GM12878 (cell line): ENCODE measurements around the gene ZNFX1. TPM values are rescaled to one million over a fixed set of nuclear protein-coding genes. Genes with fewer than 3 reads are reported as not detected.

Experiments
- ATAC-seq: fragments of 200-7000 bp; cut with Tn5 transposase; 3 replicates; pipeline ENCODE4 v1.9.1; 2020; ENCODE audit warnings: mild to moderate bottlenecking, moderate library complexity
- BruUV-seq: library from RNA; stranded (reverse); fragments of 400-500 nt; replicated peaks from 2 replicates; lab custom pipeline; 2021; lab: Mats Ljungman, UMichigan
- CTCF ChIA-PET: fragments of 300-600 bp; sonication (Branson Sonifier 250); formaldehyde crosslinking; extraction: SDS; loops from one replicate; lab custom pipeline; 2021; ENCODE audit warnings: inconsistent platforms; lab: Yijun Ruan, JAX
- POLR2A ChIA-PET: fragments of 350-600 bp; formaldehyde crosslinking; extraction: SDS; loops from one replicate; lab custom pipeline; 2021; ENCODE audit warnings: inconsistent platforms; lab: Charles Lee
- RAD21 ChIA-PET: fragments of 300-600 bp; sonication (Branson Sonifier 250); formaldehyde crosslinking; loops from one replicate; lab custom pipeline; 2023; ENCODE audit warnings: antibody characterized with exemption; ENCODE audit not compliant: unreplicated experiment; lab: Charles Lee
- SMC1A ChIA-PET: fragments of 300-600 bp; sonication (Branson Sonifier 250); formaldehyde crosslinking; loops from one replicate; lab custom pipeline; 2023; ENCODE audit not compliant: unreplicated experiment, uncharacterized antibody; lab: Charles Lee
- DNase-seq: peaks from one replicate; pipeline ENCODE4 v3.0.0-alpha.2; 2011; ENCODE audit warnings: low read depth, low spot score
- FAIRE-seq: peaks from 3 replicates; lab custom pipeline; 2011; peaks lifted over from hg19 to GRCh38; lab: Jason Lieb, UNC
- H2AFZ ChIP-seq: 2 replicates; pipeline ENCODE4 v1.6.0; 2011; ENCODE audit warnings: low read depth, low read length, control low read depth; ENCODE audit not compliant: control insufficient read depth
- H3K27ac ChIP-seq: 2 replicates; pipeline ENCODE4 v1.5.1; 2011; ENCODE audit warnings: control low read depth; ENCODE audit not compliant: control insufficient read depth, insufficient read depth
- H3K27me3 ChIP-seq, 2 experiments: replicated peaks in 1 of 2; 2 replicates each; pipeline versions ENCODE4 v1.6.0 to v1.6.1; 2011; ENCODE audit warnings: low read length in 1 of 2; ENCODE audit not compliant: control insufficient read depth in 2 of 2, insufficient read depth in 2 of 2
- H3K36me3 ChIP-seq, 2 experiments: 2 replicates each; pipeline ENCODE4 v1.5.1; 2011; ENCODE audit warnings: low read length in 1 of 2; ENCODE audit not compliant: control insufficient read depth in 2 of 2, insufficient read depth in 2 of 2
- H3K4me1 ChIP-seq: 2 replicates; pipeline ENCODE4 v1.6.1; 2011; ENCODE audit warnings: mild to moderate bottlenecking, low read length, moderate library complexity, mixed read lengths; ENCODE audit not compliant: control insufficient read depth, insufficient read depth
- H3K4me2 ChIP-seq: 2 replicates; pipeline ENCODE4 v1.6.0; 2011; ENCODE audit warnings: control low read depth; ENCODE audit not compliant: control insufficient read depth, insufficient read depth
- H3K4me3 ChIP-seq: fragments of 200-600 bp; sonication (generic); 2 replicates; pipeline ENCODE4 v1.5.1; 2016
- H3K79me2 ChIP-seq: 2 replicates; pipeline ENCODE4 v1.6.0; 2011; ENCODE audit warnings: low read length; ENCODE audit not compliant: control insufficient read depth, insufficient read depth
- H3K9ac ChIP-seq: 2 replicates; pipeline ENCODE4 v1.8.0; 2011; ENCODE audit warnings: low read length, control low read depth, mixed read lengths; ENCODE audit not compliant: control insufficient read depth, insufficient read depth
- H3K9me3 ChIP-seq: replicated peaks from 3 replicates; pipeline ENCODE4 v1.5.1; 2011; ENCODE audit warnings: mild to moderate bottlenecking, low read length; ENCODE audit not compliant: control insufficient read depth, insufficient read depth
- H4K20me1 ChIP-seq: 2 replicates; pipeline ENCODE4 v1.6.0; 2011; ENCODE audit not compliant: control insufficient read depth, insufficient read depth
- BACH1 ChIP-seq: fragments of 450-650 bp; IDR thresholded peaks from 2 replicates; pipeline ENCODE4 v1.6.1; 2017; ENCODE audit warnings: mild to moderate bottlenecking, borderline replicate concordance
- CBX5 ChIP-seq: sonication (generic); IDR thresholded peaks from 2 replicates; pipeline ENCODE4 v1.6.1; 2016; ENCODE audit warnings: low read depth, moderate library complexity, mild to moderate bottlenecking, inconsistent platforms
- CHD2 ChIP-seq: IDR thresholded peaks from 2 replicates; pipeline ENCODE4 v1.6.1; 2011; ENCODE audit warnings: low read depth, low read length, improper control_type of control experiment, borderline replicate concordance
- CREM ChIP-seq: IDR thresholded peaks from 2 replicates; pipeline ENCODE4 v1.6.1; 2014; ENCODE audit warnings: antibody characterized with exemption, low read depth
- EED ChIP-seq: sonication (generic); IDR thresholded peaks from 2 replicates; pipeline ENCODE4 v1.6.1; 2016; ENCODE audit warnings: antibody characterized with exemption, low read depth
- LARP7 ChIP-seq: fragments of 450-650 bp; IDR thresholded peaks from 2 replicates; pipeline ENCODE4 v1.6.1; 2017; ENCODE audit warnings: mild to moderate bottlenecking
- NR2C2 ChIP-seq: IDR thresholded peaks from 2 replicates; pipeline ENCODE4 v1.6.1; 2011; ENCODE audit warnings: borderline replicate concordance, low read depth; ENCODE audit not compliant: control insufficient read depth, insufficient read length
- RUNX3 ChIP-seq: IDR thresholded peaks from 2 replicates; pipeline ENCODE4 v1.6.1; 2012; ENCODE audit warnings: low read length, inconsistent platforms
- SMAD5 ChIP-seq: IDR thresholded peaks from 2 replicates; pipeline ENCODE4 v1.6.1; 2016; ENCODE audit warnings: antibody characterized with exemption, low read depth
- TCF3 ChIP-seq: IDR thresholded peaks from 2 replicates; pipeline ENCODE4 v1.6.1; 2012; ENCODE audit warnings: low read depth, mild to moderate bottlenecking, low read length, borderline replicate concordance; ENCODE audit not compliant: insufficient read depth
- ZNF207 ChIP-seq: fragments of 450-650 bp; IDR thresholded peaks from 2 replicates; pipeline ENCODE4 v1.6.1; 2014; ENCODE audit warnings: antibody characterized with exemption, mild to moderate bottlenecking, borderline replicate concordance
- ZNF24 ChIP-seq: fragments of 450-650 bp; IDR thresholded peaks from 2 replicates; pipeline ENCODE4 v1.6.1; 2017; ENCODE audit warnings: antibody characterized with exemption, mild to moderate bottlenecking
- ZNF687 ChIP-seq: fragments of 450-650 bp; IDR thresholded peaks from 2 replicates; pipeline ENCODE4 v1.6.1; 2017; ENCODE audit warnings: mild to moderate bottlenecking, moderate library complexity
- WGBS: methylation state at CpG from one replicate; pipeline ENCODE4 v1.1.6; 2016; ENCODE audit warnings: low lambda C conversion rate; ENCODE audit not compliant: insufficient replicate concordance, insufficient coverage; ENCODE audit errors: missing lambda C conversion rate; 5-methylcytosine and 5-hydroxymethylcytosine counted together
- in situ Hi-C: fragments of 300-500 bp; cut with MboI; formaldehyde crosslinking; loops from 9 replicates; pipeline ENCODE4 v1.14.3; 2018; ENCODE audit warnings: mixed read lengths
- intact Hi-C: fragments of 100-400 bp; cut with micrococcal nuclease; formaldehyde crosslinking; loops from one replicate; pipeline ENCODE4 v1.14.2; 2022; ENCODE audit not compliant: unreplicated experiment
- polyA plus RNA-seq, 11 experiments: library from polyadenylated mRNA; depleted of rRNA in 4 of 11; unstranded in 6 of 11; stranded (reverse) in 5 of 11; fragments of >200 nt; fragmentation: Nextera tagmentation in 4 of 11; fragmentation: Illumina TruSeq in 1 of 11; extraction: Ambion mirVana in 4 of 11; extraction: Trizol in 1 of 11; gene quantifications; 1 replicate in 1 of 11; 2 replicates in 10 of 11; pipeline versions ENCODE4 v1.2.1 to v1.2.3, GENCODE V29; 2011 to 2016; ENCODE audit warnings: inconsistent platforms in 2 of 11, missing spikeins in 2 of 11, low read depth in 1 of 11
- total RNA-seq, 4 experiments: library from RNA; depleted of rRNA in 3 of 4; stranded (reverse); fragments of >200 nt in 3 of 4; fragmentation: Illumina TruSeq in 1 of 4; extraction: Trizol in 1 of 4; gene quantifications; 2 replicates each; pipeline versions ENCODE4 v1.2.1 to v1.2.3, GENCODE V29; 2013 to 2021

The ZNFX1 gene
- total and polyA plus RNA-seq, 10 of the 15 experiments (the other 5 are each of a cell fraction or from before 2014, with no cell fraction given): 7.4 to 31.5 (median 25.6) TPM

GRCh38 chr20:49225896-49226295 is 52.0 kb downstream of the ZNFX1 start:
- Histone ChIP-seq H3K36me3 (peaks cover 23 to 25% of the 10 kb centered on the region in 2 experiments), H3K27ac (no peak overlapping the region), H3K4me1 (peaks cover 7% of the 10 kb centered on the region), H2AFZ (no peak overlapping the region), H3K9me3 (no peaks in the 10 kb centered on the region), H4K20me1 (no peaks in the 10 kb centered on the region), H3K4me3 (no peak overlapping the region), H3K27me3 (no peaks in the 10 kb centered on the region), H3K4me2 (no peak overlapping the region), H3K9ac (no peak overlapping the region), H3K79me2 (no peaks in the 10 kb centered on the region; the same call in none of the 2 replicates)
- WGBS: 98% methylated on average over 7 of the region's 7 CpGs
- ChIA-PET SMC1A (no interaction called here), CTCF (no interaction called here), RAD21 (no interaction called here), POLR2A (no interaction called here)
- in situ Hi-C loops: no loop called here
- no peak for DNase-seq
- FAIRE-seq: no peak
- ATAC-seq: no peak
- no TSS peak for BruUV-seq
- TF ChIP-seq BACH1 (no peak), NR2C2 (no peak), CHD2 (no peak), EED (no peak), CREM (no peak), TCF3 (no peak), LARP7 (no peak), SMAD5 (no peak), ZNF24 (no peak), CBX5 (no peak), ZNF687 (no peak), ZNF207 (no peak), RUNX3 (no peak)
- intact Hi-C loops: no loop called here
